ENCODE measurements around the gene MTX1. TPM values are rescaled to one million over a fixed set of nuclear protein-coding genes. Genes with fewer than 3 reads are reported as not detected.

Gene MTX1
- total RNA-seq, 2 donors from 2014 or later = 47.3 to 63.2 TPM

GRCh38 chr1:155195201-155196102 is 13.0 kb upstream of the MTX1 start:
- H3K4me1 ChIP-seq (ENCODE audit: control insufficient read depth, insufficient read depth, low read length) = no peaks in the 10 kb centered on the region
- H3K4me3 ChIP-seq (ENCODE audit: low read length) = peak overlapping the region; percentile 79
- no peaks in the 10 kb centered on the region for H3K27me3 ChIP-seq (ENCODE audit: control insufficient read depth, insufficient read depth, low read length, poor library complexity, severe bottlenecking)
- TF ChIP-seq, protein P1, sequence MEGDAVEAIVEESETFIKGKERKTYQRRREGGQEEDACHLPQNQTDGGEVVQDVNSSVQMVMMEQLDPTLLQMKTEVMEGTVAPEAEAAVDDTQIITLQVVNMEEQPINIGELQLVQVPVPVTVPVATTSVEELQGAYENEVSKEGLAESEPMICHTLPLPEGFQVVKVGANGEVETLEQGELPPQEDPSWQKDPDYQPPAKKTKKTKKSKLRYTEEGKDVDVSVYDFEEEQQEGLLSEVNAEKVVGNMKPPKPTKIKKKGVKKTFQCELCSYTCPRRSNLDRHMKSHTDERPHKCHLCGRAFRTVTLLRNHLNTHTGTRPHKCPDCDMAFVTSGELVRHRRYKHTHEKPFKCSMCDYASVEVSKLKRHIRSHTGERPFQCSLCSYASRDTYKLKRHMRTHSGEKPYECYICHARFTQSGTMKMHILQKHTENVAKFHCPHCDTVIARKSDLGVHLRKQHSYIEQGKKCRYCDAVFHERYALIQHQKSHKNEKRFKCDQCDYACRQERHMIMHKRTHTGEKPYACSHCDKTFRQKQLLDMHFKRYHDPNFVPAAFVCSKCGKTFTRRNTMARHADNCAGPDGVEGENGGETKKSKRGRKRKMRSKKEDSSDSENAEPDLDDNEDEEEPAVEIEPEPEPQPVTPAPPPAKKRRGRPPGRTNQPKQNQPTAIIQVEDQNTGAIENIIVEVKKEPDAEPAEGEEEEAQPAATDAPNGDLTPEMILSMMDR (conservative IDR thresholded peaks at IDR 0.05) = no peak
- Mint-ChIP-seq H3K9me3 (no peaks in the 10 kb centered on the region), H3K27ac (peak overlapping the region; percentile 91), H3K4me3 (peak overlapping the region; percentile 87), H3K4me1 (peaks cover 21% of the 10 kb centered on the region), H3K27me3 (ENCODE audit: insufficient read depth) (peaks cover 5% of the 10 kb centered on the region), H3K36me3 (ENCODE audit: low read depth) (peaks cover 34% of the 10 kb centered on the region)
- H3K36me3 ChIP-seq (ENCODE audit: control insufficient read depth, insufficient read depth, low read length) = peaks cover 16% of the 10 kb centered on the region
- H3K9ac ChIP-seq (ENCODE audit: extremely low read depth, low read length, poor library complexity, severe bottlenecking) = peak overlapping the region; percentile 39
- 9 to 16% methylated on average over 9 to 27 of the region's 27 CpGs for WGBS, 2 experiments (ENCODE audit: insufficient coverage in 1 of 2, insufficient read length in 1 of 2)
- peak; percentile 56 for DNase-seq
- H3K9me3 ChIP-seq (ENCODE audit: control insufficient read depth, low read length) = no peaks in the 10 kb centered on the region
- H3K27ac ChIP-seq (ENCODE audit: low read depth, low read length) = peak overlapping the region; percentile 99

DNA sequence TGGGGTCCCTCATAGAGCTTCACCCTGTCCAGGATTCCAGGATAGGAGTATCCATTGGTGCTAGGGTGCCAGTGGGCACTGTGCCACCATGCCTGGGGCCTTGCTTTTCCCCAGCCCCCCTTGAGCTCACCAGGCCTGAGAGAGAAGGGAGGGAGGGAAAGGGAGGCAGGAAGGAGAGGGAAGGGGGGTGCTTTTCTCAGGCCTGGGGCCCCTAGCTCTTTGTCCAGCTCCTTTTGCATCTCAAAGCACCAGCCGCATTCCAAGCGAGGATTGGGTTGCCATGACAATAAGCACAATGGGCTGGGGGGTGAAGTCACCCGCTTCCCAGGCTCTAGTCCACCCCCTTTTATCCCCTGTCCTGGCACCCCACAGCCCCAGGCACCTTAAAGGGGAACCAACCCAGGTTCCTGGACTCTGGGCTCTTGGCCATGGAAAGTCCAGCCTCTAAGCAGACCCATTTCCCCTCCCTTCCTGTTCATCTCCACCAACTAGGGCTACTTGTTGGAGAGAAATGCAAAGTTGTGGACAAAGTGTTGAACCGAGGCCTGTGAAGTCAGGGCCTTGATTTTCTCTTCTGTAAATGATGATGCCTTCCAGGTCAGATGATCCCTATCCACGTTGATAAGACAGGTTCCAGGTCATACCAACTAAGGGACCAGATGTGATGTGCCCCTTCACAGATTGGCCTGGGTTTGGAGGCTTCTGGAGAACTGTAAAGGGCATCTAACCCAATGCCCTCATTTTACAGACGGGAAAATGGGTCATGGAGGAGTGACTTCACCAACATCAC is 12.2 kb upstream of the MTX1 start:
- Histone ChIP-seq H3K9me3 (ENCODE audit: control insufficient read depth, low read length) (no peaks in the 10 kb centered on the region), H3K27me3 (ENCODE audit: control insufficient read depth, insufficient read depth, low read length, poor library complexity, severe bottlenecking) (no peaks in the 10 kb centered on the region), H3K36me3 (ENCODE audit: control insufficient read depth, insufficient read depth, low read length) (peaks cover 16% of the 10 kb centered on the region), H3K4me3 (ENCODE audit: low read length) (peak overlapping the region; percentile 79), H3K4me1 (ENCODE audit: control insufficient read depth, insufficient read depth, low read length) (no peaks in the 10 kb centered on the region), H3K27ac (ENCODE audit: low read depth, low read length) (peak overlapping the region; percentile 99), H3K9ac (ENCODE audit: extremely low read depth, low read length, poor library complexity, severe bottlenecking) (no peak overlapping the region)
- H3K27me3 Mint-ChIP-seq (ENCODE audit: insufficient read depth) = peaks cover 5% of the 10 kb centered on the region
- H3K4me1 Mint-ChIP-seq = peaks cover 21% of the 10 kb centered on the region
- H3K27ac Mint-ChIP-seq = peak overlapping the region; percentile 91
- peak overlapping the region; percentile 87 for H3K4me3 Mint-ChIP-seq
- H3K9me3 Mint-ChIP-seq = no peaks in the 10 kb centered on the region
- peaks cover 42% of the 10 kb centered on the region for H3K36me3 Mint-ChIP-seq (ENCODE audit: low read depth)
- WGBS, 2 experiments (ENCODE audit: insufficient coverage in 1 of 2, insufficient read length in 1 of 2) = 22 to 62% methylated on average over 4 to 6 of the region's 6 CpGs
- TF ChIP-seq, protein P1 (conservative IDR thresholded peaks at IDR 0.05) = no peak
- DNase-seq = peak; percentile 93

DNA sequence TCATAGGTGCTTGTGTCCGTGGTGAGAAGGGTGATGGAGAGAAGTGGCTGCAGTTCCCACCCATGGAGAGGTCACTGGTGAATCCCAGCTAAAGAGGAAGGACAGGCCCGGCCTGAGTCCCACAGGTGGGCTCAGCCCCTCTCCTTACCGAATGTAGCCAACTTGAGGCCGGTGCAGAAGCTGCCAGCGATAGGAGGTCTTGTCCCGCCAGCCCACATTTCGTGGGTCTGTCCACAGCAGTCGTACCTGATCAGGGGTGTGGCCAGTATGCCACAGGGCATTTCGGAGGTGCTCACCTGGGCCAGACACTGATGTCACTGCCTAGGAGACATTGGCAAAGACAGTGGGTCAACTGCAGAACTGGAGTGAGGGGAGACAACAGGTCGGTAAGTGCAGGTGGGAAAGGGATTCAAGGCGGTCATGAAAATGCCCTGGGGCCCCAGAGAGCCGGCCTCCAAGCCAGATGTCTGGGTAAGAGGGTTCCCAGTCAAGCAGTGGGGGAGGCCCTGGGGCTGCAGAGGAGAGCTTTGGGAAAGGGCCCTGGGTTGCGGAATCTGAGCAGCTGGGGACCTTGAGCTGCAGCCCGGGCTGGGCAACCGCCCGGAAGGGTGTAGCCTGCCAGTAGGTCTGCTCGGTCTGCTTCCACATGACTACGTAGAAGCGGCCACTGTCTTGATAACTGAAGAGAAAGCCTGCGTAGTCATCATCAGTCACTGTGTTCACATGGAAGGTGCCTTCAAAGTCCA is 11.4 kb upstream of the MTX1 start:
- no peak overlapping the region for H3K9ac ChIP-seq (ENCODE audit: extremely low read depth, low read length, poor library complexity, severe bottlenecking)
- H3K9me3 ChIP-seq (ENCODE audit: control insufficient read depth, low read length) = no peaks in the 10 kb centered on the region
- peaks cover 19% of the 10 kb centered on the region for H3K4me1 Mint-ChIP-seq
- H3K27me3 ChIP-seq (ENCODE audit: control insufficient read depth, insufficient read depth, low read length, poor library complexity, severe bottlenecking) = no peaks in the 10 kb centered on the region
- H3K9me3 Mint-ChIP-seq = no peaks in the 10 kb centered on the region
- DNase-seq = no peak
- WGBS, 2 experiments (ENCODE audit: insufficient coverage in 1 of 2, insufficient read length in 1 of 2) = 89% methylated on average over 19 to 20 of the region's 20 CpGs
- TF ChIP-seq, protein P1 (conservative IDR thresholded peaks at IDR 0.05) = no peak
- no peaks in the 10 kb centered on the region for H3K4me1 ChIP-seq (ENCODE audit: control insufficient read depth, insufficient read depth, low read length)
- peak overlapping the region; percentile 99 for H3K27ac ChIP-seq (ENCODE audit: low read depth, low read length)
- peaks cover 16% of the 10 kb centered on the region for H3K36me3 ChIP-seq (ENCODE audit: control insufficient read depth, insufficient read depth, low read length)
- peaks cover 48% of the 10 kb centered on the region for H3K36me3 Mint-ChIP-seq (ENCODE audit: low read depth)
- peak overlapping the region; percentile 79 for H3K4me3 ChIP-seq (ENCODE audit: low read length)
- H3K4me3 Mint-ChIP-seq = peak overlapping the region; percentile 87
- peaks cover 4% of the 10 kb centered on the region for H3K27me3 Mint-ChIP-seq (ENCODE audit: insufficient read depth)
- peak overlapping the region; percentile 53 for H3K27ac Mint-ChIP-seq

Data from endodermal cell (in vitro differentiated cells).